Esophagus (tissue), 2 donors: ENCODE data around the gene ZNF783. TPM values are rescaled to one million over a fixed set of nuclear protein-coding genes. Genes with fewer than 3 reads are reported as not detected.

Source experiments
- H3K27ac ChIP-seq, 2 donors: one replicate each; pipeline ENCODE4 v1.5.1; 2013; ENCODE audit warnings: low read depth in 2 of 2, mild to moderate bottlenecking in 2 of 2, inconsistent platforms in 1 of 2, low read length in 1 of 2, moderate library complexity in 1 of 2
- H3K27me3 ChIP-seq, 2 donors: one replicate each; pipeline ENCODE4 v1.6.1; 2013; ENCODE audit warnings: low read length in 2 of 2, control low read depth in 1 of 2, mild to moderate bottlenecking in 1 of 2; ENCODE audit not compliant: insufficient read depth in 2 of 2, control insufficient read depth in 1 of 2
- H3K36me3 ChIP-seq, 2 donors: one replicate each; pipeline ENCODE4 v1.6.1; 2013; ENCODE audit warnings: low read length in 1 of 2; ENCODE audit not compliant: control insufficient read depth in 2 of 2, insufficient read depth in 2 of 2
- H3K4me1 ChIP-seq, 2 donors: one replicate each; pipeline ENCODE4 v1.6.1; 2013; ENCODE audit warnings: low read length in 1 of 2; ENCODE audit not compliant: control insufficient read depth in 2 of 2, insufficient read depth in 2 of 2
- H3K4me3 ChIP-seq, 2 donors: one replicate each; pipeline ENCODE4 v1.5.1; 2013; ENCODE audit warnings: low read length in 2 of 2, mild to moderate bottlenecking in 2 of 2, low read depth in 1 of 2, moderate library complexity in 1 of 2
- H3K9me3 ChIP-seq, 2 donors: one replicate each; pipeline ENCODE4 v1.6.1; 2013; ENCODE audit warnings: mild to moderate bottlenecking in 2 of 2, low read depth in 1 of 2, low read length in 1 of 2, moderate library complexity in 1 of 2; ENCODE audit not compliant: control insufficient read depth in 2 of 2, insufficient read depth in 1 of 2
- WGBS, 2 donors: extraction: QIAGEN DNeasy Blood & Tissue Kit; methylation state at CpG; one replicate each; pipeline ENCODE4 v1.1.7; 2013; 5-methylcytosine and 5-hydroxymethylcytosine counted together
- polyA plus RNA-seq, 2 donors: library from polyadenylated mRNA; stranded (reverse); fragments of 200-250 nt; gene quantifications; one replicate each; pipeline ENCODE4 v1.2.3, GENCODE V29; 2013
- donor health status: healthy with polysubstance abuse.
- donor health status: Bipolar disorder and iron deficiency.

ZNF783 gene
- polyA plus RNA-seq, 2 donors = 4.2 to 7.9 TPM

GRCh38 chr7:149306854-149307253, 44.9 kb downstream of the ZNF783 start:
- WGBS, 2 donors = 87% methylated on average over 4 of the region's 4 CpGs
- no peaks in the 10 kb centered on the region for H3K9me3 ChIP-seq
- no peaks in the 10 kb centered on the region for H3K36me3 ChIP-seq
- no peaks in the 10 kb centered on the region for H3K4me1 ChIP-seq
- H3K27me3 ChIP-seq = no peaks in the 10 kb centered on the region
- no peak overlapping the region for H3K27ac ChIP-seq
- no peak overlapping the region for H3K4me3 ChIP-seq

- no peak overlapping the region for H3K27ac ChIP-seq
- 88 to 89% methylated on average over 16 of the region's 16 CpGs for WGBS, 2 donors
- H3K4me1 ChIP-seq = no peaks in the 10 kb centered on the region
- H3K27me3 ChIP-seq = no peaks in the 10 kb centered on the region
- no peaks in the 10 kb centered on the region for H3K9me3 ChIP-seq
- no peak overlapping the region for H3K4me3 ChIP-seq
- H3K36me3 ChIP-seq = no peaks in the 10 kb centered on the region
Measured at GRCh38 chr7:149307775-149308501, 45.9 kb downstream of the ZNF783 start.

- H3K27me3 ChIP-seq = no peaks in the 10 kb centered on the region
- H3K4me3 ChIP-seq = no peak overlapping the region
- 82 to 90% methylated on average over 3 of the region's 3 CpGs for WGBS, 2 donors
- no peaks in the 10 kb centered on the region for H3K4me1 ChIP-seq
- no peak overlapping the region for H3K27ac ChIP-seq
- H3K9me3 ChIP-seq = no peaks in the 10 kb centered on the region
- no peaks in the 10 kb centered on the region for H3K36me3 ChIP-seq
Measured at GRCh38 chr7:149310113-149310836, 48.3 kb downstream of the ZNF783 start.

- Histone ChIP-seq H3K27me3 (no peaks in the 10 kb centered on the region), H3K27ac (no peak overlapping the region), H3K4me3 (no peak overlapping the region), H3K36me3 (no peaks in the 10 kb centered on the region), H3K9me3 (no peaks in the 10 kb centered on the region), H3K4me1 (no peaks in the 10 kb centered on the region)
- WGBS, 2 donors = 72 to 73% methylated on average over 4 of the region's 4 CpGs
Measured at GRCh38 chr7:149310990-149311573, 49.1 kb downstream of the ZNF783 start.

GRCh38 chr7:149313981-149314380, 52.0 kb downstream of the ZNF783 start:
- no peak overlapping the region for H3K4me3 ChIP-seq
- H3K27ac ChIP-seq = no peak overlapping the region
- H3K9me3 ChIP-seq = no peaks in the 10 kb centered on the region
- no peaks in the 10 kb centered on the region for H3K4me1 ChIP-seq
- no peaks in the 10 kb centered on the region for H3K27me3 ChIP-seq
- no peaks in the 10 kb centered on the region for H3K36me3 ChIP-seq
- WGBS, 2 donors = 68 to 73% methylated on average over 2 of the region's 2 CpGs

- Histone ChIP-seq H3K9me3 (no peaks in the 10 kb centered on the region), H3K27ac (no peak overlapping the region), H3K36me3 (no peaks in the 10 kb centered on the region), H3K4me3 (no peak overlapping the region), H3K27me3 (no peaks in the 10 kb centered on the region), H3K4me1 (no peaks in the 10 kb centered on the region)
Measured at GRCh38 chr7:149316606-149317005, 54.6 kb downstream of the ZNF783 start.

GRCh38 chr7:149317496-149317895, 55.5 kb downstream of the ZNF783 start:
- H3K4me1 ChIP-seq = no peaks in the 10 kb centered on the region
- WGBS, 2 donors = 89 to 93% methylated on average over 1 of the region's 1 CpG
- no peak overlapping the region for H3K4me3 ChIP-seq
- H3K27me3 ChIP-seq = no peaks in the 10 kb centered on the region
- no peaks in the 10 kb centered on the region for H3K36me3 ChIP-seq
- H3K27ac ChIP-seq = no peak overlapping the region
- no peaks in the 10 kb centered on the region for H3K9me3 ChIP-seq

GRCh38 chr7:149317986-149318672, 56.1 kb downstream of the ZNF783 start:
- Histone ChIP-seq H3K4me3 (no peak overlapping the region), H3K27me3 (no peaks in the 10 kb centered on the region), H3K4me1 (no peaks in the 10 kb centered on the region), H3K9me3 (no peaks in the 10 kb centered on the region), H3K27ac (no peak overlapping the region), H3K36me3 (no peaks in the 10 kb centered on the region)
- WGBS, 2 donors = 67 to 69% methylated on average over 9 of the region's 9 CpGs

GRCh38 chr7:149319376-149319775, 57.4 kb downstream of the ZNF783 start:
- Histone ChIP-seq H3K9me3 (no peaks in the 10 kb centered on the region), H3K27me3 (no peaks in the 10 kb centered on the region), H3K4me3 (no peak overlapping the region), H3K27ac (no peak overlapping the region), H3K4me1 (no peaks in the 10 kb centered on the region), H3K36me3 (no peaks in the 10 kb centered on the region)
- 87% methylated on average over 6 of the region's 6 CpGs for WGBS, 2 donors
